GM18505 (cell line): Measurements from ENCODE around the gene EYA2.

Experiments used
- ATAC-seq: cut with Tn5 transposase; IDR thresholded peaks from one replicate; pipeline ENCODE4 v1.9.1; 2021; ENCODE audit not compliant: unreplicated experiment
- POLR2A ChIP-seq: IDR thresholded peaks from 4 replicates; pipeline ENCODE4 v1.6.1; 2011; ENCODE audit warnings: borderline replicate concordance; ENCODE audit not compliant: insufficient read depth, insufficient read length; ENCODE audit errors: extremely low read depth

EYA2 gene

DNA sequence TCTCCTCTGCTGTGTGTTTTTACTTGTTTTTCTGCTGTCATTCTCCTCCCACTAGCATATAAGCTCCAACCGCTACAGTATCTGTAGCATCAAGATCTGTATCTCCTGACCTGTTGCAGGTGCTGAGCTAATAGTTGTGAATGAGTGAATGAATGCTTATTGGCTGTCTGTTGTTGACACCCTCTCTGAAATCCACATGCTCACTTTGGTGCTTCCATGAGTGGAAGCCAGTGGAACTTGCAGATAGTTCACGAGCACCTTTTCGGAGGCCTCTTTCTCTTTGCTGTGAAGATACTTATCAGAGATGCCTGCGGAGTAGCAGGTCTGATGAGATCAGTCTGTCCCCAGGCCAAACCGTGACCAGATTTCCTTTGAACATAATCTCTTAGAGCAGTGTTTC lies 117.3 kb downstream of the EYA2 start:
- TF ChIP-seq POLR2A = no peak
- no peak for ATAC-seq

GRCh38 chr20:47013606-47014005 lies 119.0 kb downstream of the EYA2 start:
- TF ChIP-seq POLR2A = no peak
- ATAC-seq = no peak

DNA sequence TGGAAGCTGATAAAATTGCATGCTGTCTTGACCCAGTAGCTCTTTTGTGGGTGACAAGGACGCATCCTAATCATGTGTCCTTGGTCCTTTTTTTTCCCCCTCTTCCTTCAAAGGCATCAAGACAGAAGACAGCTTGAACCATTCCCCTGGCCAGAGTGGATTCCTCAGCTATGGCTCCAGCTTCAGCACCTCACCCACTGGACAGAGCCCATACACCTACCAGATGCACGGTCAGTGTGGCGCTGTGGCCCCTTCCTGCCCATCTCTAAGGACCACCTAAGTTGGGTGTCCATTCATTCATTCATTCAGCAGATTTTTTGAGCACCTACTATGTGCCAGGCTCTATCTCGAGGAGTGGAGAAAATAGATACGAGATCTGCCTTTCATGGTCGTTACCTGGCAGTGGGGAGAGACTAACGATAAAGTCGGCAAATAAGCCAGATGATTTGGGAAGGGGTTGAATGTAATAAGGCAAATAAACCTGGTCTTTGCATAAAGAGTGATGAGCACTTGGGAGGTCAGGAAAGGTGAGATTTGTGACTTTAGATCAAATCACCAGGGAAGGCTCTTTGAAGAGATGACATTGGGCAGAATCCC lies 121.5 kb downstream of the EYA2 start:
- ATAC-seq = no peak

GRCh38 chr20:47018381-47018780 lies 123.7 kb downstream of the EYA2 start:
- TF ChIP-seq POLR2A = no peak
- no peak for ATAC-seq

More for the DNA sequence above, 121.5 kb downstream of the EYA2 start:
- no peak for TF ChIP-seq POLR2A

- no peak for ATAC-seq
- no peak for TF ChIP-seq POLR2A
Measured at GRCh38 chr20:47019121-47019824, 124.6 kb downstream of the EYA2 start.

GRCh38 chr20:47020231-47020630 lies 125.6 kb downstream of the EYA2 start:
- no peak for ATAC-seq
- no peak for TF ChIP-seq POLR2A

GRCh38 chr20:47021850-47022249 lies 127.2 kb downstream of the EYA2 start:
- TF ChIP-seq POLR2A = no peak
- ATAC-seq = no peak

DNA sequence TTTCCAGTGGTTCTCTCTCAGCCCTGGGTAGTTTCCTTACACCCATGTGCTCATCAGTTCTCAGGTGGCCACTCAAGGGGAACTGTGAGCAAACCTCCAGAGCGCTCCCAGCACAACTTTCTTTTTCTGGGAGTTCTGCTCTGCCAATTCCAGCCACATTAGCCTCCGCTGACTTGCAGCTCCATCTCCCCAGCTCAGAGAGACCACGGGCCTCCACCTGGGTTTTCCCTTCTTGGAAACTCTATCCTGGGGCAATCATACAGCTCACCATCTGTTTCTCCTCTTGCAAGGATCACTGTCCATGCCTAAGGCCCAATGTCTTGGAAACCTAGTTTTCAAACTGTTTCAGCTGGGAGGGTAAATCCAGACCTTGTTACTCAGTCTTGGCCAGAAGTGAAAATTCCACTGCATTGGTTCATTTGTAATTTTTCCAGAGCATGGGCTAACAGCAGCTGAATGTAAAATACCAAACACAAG lies 129.9 kb downstream of the EYA2 start:
- no peak for ATAC-seq
- no peak for TF ChIP-seq POLR2A

GRCh38 chr20:47027042-47027441 lies 132.4 kb downstream of the EYA2 start:
- no peak for TF ChIP-seq POLR2A
- ATAC-seq = no peak

DNA sequence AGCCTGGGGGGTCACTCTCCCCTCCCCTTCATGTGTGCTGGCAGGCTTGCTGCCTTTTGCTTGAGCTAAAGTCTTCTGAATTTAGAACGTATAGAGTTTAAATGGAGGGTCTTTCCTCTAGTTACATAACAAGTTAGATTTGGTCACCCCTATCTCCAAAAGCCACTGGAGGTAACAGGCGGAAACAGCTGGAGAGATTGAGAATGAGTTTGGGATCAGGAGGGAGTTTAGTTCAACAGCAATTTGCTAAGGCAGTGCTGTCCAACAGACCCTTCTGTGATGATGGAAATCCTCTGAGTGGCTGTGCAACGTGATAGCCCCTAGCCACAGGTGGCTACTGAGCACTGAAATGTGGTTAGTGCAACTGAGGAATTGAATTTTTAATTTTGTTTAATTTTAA lies 132.8 kb downstream of the EYA2 start:
- no peak for TF ChIP-seq POLR2A
- ATAC-seq = no peak

GRCh38 chr20:47028487-47028886 lies 133.8 kb downstream of the EYA2 start:
- no peak for ATAC-seq
- no peak for TF ChIP-seq POLR2A

DNA sequence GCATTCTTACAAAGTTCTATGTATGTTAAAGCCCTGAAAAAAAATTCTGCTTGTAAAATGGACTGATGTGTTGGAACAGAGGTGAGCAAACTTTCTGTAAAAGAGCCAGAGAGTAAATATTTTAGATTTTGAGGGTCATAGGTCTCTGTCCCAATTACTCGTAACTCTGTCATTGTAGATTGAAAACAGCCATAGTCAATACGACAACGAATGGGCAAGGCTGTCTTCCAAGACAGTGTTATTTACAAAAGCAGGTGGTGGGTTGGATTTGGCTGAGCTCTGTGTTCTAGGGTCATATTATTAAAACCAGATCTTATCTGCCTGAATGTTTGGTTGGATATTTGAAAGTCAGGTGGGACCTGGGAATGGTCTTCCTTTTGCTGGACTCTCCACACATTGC lies 135.2 kb downstream of the EYA2 start:
- no peak for ATAC-seq
- no peak for TF ChIP-seq POLR2A

- TF ChIP-seq POLR2A = no peak
- no peak for ATAC-seq
Measured at GRCh38 chr20:47030271-47030810, 135.7 kb downstream of the EYA2 start.

GRCh38 chr20:47031004-47031403 lies 136.4 kb downstream of the EYA2 start:
- TF ChIP-seq POLR2A = no peak
- ATAC-seq = no peak
